DMS153 treated with DMSO at 0.1 percent for 48 hours (cell line): Measurements from ENCODE around the gene COL24A1.
A peak's percentile ranks its signal among the peaks of the same experiment; 100 is the strongest.
"Not testable (repeated sequence)": the region's sequence is repeated elsewhere in the genome, so short reads cannot be mapped to it uniquely, and the experiment has no call there.

Experiments used
- DNase-seq: peaks from one replicate; lab custom pipeline; 2025; ENCODE audit not compliant: unreplicated experiment; lab: John Stamatoyannopoulos, UW

COL24A1 gene

DNA sequence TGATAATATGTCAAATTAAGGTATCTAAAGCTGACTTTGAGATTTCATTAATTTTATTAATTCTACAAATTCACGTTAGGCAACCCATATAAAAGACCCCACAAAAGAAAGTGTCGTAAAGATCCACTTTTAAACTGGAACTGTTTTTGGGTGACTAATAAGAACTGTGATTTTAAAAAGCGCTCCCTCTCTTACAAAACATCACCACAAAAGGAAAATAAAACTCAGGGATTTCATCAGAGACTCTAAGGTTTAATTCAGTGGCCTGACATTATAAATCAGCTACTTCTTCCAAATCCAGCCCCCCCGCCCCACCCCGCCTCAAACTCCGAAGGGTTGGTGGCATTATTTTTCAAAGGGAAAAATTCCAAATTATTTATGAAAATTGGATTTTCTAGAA lies 2.7 kb downstream of the COL24A1 start:
- DNase-seq = no peak

DNA sequence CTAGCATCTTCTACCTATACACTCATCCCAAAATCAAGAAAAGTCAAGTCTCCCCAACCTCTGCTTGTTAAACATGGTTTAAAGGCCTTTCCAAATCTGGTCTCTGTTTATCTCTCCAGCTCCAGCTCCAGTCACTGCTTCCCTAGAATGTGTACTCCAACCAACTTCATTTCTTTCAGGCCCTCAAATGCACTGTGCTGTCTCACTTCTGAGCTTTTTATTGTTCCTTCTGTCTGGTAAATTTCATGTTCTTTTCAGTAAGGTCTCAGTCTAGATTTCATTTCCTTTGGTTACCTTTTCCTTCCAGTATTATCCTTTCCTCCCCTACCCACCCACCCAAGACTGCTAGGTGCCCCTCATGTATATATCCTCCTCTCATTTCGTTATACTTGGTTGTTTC lies 3.7 kb downstream of the COL24A1 start:
- no peak for DNase-seq

DNA sequence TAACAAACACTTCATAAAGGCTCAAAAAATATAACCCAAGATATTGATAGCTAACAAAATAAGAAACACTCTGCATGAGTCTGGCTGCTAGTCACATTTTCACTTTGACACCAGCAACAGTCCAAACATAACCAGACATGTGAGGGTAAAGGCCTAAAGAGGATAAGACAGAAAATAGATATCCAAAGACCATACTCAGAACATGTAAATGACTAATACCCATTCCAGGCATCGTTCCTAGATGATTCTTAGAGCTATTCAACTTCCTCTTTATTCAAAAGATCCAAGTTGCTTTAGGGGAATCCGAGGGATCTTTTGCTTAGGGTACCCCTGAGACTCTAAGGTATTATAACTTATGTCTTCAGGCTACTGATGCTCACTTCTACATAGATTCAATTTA lies 5.1 kb downstream of the COL24A1 start:
- DNase-seq = no peak

DNA sequence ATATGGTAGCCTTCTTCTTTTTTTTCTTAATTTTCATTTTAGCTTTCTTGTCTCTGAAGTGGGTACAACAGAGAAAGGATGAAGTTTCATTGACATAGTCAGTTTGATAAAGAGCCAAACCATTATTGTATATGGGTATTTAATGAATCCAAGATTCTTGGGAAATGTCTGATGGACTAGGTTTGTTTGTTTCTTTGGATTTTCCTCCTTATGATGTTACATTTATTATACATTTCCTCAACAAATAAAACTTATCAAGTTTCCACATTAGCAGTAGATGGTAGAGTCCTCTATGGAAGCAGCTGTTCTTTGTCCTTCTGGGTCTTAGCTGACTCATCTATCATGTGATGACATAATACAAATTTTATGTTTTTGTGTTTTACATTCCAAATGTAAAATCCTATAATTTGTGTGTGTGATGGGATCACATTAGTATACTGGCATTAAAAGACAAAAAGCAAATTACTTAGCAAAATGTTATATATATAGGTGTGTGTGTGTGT lies 6.0 kb downstream of the COL24A1 start:
- DNase-seq = no peak

DNA sequence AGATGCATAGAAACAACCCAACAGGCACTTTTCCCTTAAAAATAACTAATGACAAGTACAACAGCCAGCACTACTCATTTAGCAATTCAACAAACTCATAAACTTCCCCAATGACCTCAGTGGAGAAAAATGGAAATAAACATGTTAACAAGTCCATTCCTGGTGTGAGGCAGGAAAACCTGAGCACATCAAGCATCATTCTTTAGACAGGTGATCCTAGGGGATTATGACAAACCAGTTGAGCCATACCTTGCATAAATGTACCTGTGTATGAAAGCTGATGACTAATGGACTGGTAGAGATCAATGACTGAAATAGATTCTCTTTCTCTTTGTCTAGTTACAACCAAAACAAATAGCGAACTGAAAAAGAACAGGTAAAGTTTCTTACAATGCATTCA lies 7.0 kb downstream of the COL24A1 start:
- DNase-seq = no peak

DNA sequence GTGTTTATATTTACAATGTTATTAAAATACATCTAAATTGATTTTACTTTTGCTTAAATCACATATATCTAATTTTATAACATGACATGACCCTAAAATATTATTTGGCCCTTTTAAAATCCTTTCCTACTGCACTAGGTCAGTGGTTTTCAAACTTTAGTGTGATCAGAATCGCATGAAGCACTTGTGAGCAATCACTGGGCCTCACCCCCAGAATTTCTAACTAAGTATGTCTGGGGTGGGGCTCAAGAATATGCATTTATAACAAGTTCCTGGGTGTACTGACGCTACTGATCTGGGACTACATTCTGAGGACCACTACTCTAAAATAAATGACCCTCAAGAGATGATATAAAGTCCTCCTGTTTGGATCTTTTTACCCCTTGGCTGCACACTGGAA lies 8.8 kb downstream of the COL24A1 start:
- DNase-seq = no peak

DNA sequence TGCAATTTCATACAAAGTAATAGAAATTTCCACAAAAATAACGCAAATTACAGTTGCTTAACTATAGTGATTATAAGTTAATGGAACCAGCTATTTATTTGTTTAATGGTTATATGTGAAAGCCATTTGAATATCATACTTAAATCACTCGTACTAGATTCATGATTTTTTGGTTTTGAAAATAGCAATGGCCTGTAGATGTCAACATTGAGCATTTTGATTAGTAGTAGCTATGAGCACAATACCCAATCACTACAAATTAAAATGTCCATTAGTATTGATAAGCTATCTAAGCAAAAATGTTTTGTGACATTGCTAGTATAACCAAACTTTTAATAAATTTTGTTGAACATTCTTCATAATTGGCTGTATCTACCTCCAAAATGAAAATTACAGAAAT lies 10.0 kb downstream of the COL24A1 start:
- DNase-seq = no peak

DNA sequence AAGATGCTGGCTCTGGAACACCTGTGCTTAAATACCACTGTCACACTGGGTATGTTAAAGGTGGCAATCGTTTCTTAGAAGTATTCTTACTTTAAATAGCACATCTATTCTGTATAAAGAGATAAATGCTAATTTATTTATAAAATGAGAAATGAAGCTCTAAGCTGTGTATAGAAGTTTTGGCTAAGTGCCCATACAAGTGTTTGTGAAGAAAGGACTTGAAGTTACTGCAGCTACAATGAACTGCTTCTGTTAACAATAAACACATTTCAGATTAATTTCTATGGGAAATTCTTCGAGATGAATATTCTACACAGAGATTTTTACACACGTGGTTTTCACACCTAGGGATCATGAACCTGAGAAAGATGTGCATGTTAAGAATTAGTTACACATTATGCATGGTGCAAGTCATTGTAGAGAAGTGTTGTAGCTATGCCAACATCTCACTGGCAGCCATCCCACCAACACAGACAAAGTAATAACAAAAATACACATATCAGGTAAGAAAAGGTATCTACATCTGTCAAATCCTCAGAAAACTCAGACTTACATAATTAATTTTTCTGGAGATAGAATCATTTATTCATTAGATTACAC lies 16.2 kb downstream of the COL24A1 start:
- no peak for DNase-seq

DNA sequence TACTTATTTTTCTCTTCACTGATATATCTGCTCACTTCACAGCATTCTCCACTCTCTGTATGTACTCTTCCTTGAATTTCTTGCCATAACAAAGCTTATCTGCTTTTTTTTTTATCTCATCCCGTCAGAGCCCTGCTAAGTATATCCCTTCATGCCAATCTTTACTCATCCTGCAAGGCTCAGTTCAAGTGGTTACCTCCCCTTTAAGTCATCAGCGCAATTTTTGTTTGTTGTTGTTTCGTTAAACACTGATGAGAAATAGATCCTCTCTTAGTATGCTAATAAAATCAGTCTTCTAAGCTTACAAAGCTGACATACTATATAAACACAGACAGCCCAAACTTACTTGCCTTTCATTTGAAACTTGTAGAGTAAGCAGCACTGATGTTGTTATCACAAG lies 17.8 kb downstream of the COL24A1 start:
- no peak for DNase-seq

DNA sequence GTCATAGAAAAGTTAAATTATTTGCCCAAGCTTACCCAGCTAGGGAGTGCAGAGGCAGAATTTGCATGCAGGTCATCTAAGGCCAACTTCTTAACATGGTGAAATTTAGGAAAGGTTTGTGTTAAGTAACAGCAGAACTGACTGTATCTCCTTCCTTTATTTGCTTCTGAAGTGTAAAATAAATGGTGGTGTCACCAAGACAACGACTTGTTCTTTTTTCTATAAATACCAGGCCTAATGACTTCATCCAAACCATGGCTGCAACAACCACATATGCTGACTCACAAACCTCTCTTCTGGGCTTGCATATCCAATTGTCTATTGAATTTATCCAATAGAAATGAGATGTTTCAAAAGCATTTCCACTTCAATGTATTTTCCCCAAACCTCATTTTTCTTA lies 19.1 kb downstream of the COL24A1 start:
- no peak for DNase-seq

DNA sequence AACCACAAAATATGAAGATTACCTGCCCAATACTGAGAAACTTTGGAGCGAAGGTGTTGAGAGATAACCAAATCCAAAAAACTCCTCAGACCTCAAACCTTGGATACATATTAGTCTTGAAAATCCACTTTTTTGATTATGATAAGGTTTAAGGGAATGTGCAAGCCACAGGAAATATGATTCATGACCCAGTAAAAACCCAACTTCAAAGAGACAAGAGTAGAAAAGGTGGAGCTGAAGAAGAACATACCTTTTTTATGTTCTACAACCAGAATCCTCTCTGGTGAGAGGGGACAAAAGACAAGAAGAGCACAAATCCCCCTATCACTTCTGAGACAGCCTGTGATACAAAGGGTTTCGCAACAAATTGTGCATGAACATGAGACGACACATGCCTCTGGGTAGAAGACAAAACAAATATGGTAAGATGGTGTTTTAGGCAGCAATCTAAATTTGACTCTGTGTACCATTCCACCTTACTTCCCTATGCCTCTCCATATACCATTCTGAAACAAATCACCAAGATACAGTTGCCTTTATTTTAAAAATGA lies 37.3 kb downstream of the COL24A1 start:
- no peak for DNase-seq

DNA sequence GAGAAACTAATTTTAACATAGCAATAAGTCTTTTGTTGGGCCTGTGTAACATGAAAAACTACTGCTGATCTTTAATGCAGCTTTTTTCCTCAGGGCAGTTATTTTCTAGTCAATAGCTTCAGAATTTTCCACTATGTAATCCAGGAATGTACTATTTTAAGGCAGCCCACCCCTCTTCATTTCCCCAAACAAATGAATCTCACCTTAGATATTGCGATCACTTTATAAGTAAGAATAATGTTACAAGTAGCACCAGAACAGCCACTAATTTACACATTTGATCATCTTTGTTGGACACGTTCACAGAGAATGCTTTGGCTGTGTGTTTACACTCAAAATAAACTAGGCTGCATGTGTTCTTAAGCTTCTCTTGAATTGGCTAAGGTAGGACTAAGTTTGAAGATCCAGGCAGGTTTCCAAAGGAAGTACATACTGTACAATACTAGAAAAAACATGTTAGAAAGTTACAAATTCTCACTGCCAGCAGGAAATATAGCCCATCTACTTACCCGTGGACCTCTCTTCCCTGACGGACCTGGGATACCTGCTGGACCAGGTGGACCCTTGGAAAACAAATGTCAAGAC lies 41.7 kb downstream of the COL24A1 start:
- DNase-seq = no peak

DNA sequence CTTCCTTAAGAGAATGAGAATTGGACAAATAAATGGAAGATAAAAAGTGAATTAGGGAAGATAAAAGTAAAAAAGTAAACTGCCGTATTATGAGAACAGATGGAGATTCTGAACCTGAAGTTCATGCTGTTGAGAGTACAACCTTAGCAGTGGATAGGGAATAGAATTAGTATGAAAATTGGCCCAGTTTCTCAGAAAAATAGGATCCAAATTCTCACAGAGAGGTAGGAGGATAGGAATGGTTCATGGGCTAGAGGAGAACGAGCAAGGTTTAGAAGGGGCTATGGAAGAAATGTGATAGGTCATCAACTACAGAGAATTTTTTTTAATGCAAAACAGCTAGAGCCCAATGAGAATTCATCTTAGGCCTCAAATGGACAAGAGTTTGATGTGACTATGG lies 42.3 kb downstream of the COL24A1 start:
- no peak for DNase-seq

DNA sequence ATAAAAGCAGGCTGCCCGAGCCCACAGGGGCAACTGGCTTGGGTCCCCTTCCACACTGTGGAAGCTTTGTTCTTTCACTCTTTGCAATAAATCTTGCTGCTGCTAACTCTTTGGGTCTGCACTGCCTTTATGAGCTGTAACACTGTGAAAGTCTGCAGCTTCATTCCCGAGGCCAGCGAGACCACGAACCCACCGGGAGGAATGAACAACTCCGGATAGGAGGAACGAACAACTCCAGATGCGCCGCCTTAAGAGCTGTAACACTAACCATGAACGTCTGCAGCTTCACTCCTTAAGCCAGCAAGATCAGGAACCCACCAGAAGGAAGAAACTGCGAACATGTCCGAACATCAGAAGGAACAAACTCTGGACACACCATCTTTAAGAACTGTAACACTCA lies 45.0 kb downstream of the COL24A1 start:
- DNase-seq = not testable (repeated sequence)

DNA sequence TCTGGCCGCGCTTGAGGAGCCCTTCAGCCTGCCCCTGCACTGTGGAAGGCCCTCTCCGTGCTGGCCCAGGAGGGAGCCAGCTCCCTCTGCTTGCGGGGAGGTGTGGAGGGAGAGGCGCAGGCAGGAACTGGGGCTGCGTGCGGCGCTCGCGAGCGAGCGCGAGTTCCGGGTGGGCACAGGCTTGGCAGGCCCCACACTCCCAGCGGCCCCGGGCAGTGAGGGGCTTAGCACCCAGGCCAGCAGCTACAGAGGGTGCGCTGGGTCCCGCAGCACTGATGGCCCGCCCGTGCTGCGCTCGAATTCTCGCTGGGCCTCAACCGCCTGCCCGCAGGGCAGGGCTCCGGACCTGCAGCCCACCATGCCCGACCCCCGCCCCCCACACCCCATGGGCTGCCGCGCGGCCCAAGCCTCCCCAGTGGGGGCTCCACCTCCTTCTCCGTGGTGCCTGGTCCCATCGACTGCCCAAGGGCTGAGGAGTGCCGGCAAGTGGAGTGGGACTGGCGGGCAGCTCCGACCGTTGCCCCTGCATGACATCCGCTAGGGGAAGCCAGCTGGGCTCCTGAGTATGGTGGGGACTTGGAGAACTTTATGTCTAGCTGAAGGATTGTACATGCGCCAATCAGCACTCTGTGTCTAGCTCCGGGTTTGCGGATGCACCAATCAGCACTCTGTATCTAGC lies 46.0 kb downstream of the COL24A1 start:
- no peak for DNase-seq

DNA sequence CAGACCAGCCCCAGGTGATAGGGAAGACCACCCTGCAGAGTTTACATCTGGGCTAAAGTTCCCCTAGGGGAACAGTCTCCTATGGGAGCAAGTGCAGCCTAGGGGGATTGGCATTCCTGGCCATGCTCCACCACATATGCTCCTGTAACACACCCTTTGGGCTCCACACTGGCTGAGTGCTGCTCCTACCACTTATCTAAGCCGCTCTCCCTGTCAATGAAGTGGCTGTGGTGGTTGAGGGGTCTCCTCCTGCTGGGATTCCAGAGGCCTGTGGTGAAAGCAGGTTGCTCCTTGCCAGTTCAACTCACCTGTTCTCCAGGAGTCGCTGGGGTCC lies 51.1 kb downstream of the COL24A1 start:
- no peak for DNase-seq

DNA sequence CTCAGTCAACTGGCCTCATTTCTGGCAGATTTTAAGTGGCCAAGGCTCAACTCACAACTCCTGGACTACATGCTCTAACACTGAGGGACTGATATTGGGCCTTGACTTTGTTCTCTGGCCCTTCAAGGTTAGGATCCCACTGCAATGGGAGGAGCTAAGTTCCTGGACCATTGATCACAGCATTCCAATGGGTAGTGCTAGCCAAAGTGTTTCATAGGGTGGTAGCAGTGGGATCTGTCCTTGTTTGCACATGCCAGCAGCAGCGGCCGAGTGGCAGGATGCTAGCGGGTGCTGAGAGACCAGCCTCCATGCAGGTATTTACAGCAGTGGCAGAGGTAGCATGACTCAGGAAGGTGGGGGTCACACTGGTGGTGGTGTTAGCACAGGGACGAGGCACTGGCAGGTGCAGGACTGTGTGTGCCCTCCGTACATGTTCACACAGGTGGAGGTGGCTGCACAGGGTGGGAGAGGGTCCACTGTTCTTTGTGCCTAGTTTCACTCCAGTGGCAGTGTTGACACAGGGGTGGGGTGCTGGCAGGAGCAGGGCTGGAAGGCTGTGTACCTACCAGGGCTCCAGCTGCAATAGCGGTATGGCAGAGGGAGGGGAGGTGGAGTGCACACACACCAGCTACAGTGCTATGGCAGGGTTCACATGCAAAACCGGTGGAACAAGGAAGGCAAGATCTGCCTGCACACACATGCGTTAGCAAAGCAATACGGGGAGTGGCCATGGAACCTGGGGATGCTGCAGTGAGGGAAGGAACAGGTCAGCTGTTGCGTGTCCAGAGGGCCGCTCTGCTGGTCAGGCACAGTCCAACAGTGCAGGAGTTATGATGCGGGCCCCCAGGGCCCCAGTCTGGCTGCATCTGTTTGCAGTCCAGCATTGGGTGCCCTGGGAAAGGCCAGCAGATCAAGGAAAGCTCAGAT lies 51.7 kb downstream of the COL24A1 start:
- peak; percentile 12 for DNase-seq

DNA sequence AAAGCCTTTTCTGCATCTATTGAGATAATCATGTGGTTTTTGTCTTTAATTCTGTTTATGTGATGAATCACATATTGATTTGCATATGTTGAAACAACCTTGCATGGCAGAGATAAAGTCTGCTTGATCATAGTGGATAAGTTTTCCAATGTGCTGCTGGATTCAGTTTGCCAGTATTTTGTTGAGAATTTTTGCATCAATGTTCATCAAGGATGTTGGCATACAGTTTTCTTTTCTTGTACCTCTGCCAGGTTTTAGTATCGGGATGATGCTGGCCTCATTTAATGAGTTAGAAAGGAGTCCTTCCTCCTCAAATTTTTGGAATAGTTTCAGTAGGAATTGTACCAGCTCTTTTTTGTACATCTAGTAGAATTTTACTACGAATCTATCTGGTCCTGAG lies 55.0 kb downstream of the COL24A1 start:
- no peak for DNase-seq

DNA sequence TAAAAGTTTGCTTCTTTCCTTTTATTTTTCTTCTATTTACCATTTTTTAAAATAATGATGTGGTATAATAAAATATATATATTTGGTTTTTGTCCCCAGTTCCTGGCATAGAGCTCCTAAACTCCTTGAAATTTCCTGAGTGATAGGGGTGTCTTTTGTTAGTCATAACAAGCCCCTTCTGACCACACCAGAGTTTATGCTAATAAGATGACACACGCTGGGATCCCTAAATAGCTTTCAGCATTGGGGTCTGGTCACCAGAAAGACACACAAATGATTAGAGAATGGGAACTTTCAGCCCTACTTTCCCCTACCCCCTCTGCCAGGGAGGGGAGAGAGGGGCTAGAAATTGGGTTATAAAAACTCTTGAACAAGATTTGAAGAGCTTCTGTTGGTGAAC lies 56.2 kb downstream of the COL24A1 start:
- no peak for DNase-seq

DNA sequence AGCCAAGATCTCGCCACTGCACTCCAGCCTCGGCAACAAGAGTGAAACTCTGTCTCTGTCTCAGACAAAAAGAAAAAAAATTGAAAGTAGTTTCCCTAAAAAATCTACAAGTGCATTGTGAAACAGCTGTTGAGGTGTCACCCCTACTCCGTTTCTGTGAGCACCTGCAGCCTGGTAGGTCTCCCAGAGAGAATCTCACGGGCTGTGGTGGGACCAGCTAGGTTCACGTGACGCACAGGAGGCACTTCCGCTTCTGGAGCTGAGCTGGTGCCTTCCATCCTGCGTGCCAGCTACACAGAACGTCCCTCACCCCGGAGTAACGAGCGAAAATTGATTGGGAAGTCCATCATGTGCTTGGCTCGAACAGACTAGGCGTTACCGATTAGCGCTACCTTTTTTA lies 66.8 kb downstream of the COL24A1 start:
- DNase-seq = no peak

DNA sequence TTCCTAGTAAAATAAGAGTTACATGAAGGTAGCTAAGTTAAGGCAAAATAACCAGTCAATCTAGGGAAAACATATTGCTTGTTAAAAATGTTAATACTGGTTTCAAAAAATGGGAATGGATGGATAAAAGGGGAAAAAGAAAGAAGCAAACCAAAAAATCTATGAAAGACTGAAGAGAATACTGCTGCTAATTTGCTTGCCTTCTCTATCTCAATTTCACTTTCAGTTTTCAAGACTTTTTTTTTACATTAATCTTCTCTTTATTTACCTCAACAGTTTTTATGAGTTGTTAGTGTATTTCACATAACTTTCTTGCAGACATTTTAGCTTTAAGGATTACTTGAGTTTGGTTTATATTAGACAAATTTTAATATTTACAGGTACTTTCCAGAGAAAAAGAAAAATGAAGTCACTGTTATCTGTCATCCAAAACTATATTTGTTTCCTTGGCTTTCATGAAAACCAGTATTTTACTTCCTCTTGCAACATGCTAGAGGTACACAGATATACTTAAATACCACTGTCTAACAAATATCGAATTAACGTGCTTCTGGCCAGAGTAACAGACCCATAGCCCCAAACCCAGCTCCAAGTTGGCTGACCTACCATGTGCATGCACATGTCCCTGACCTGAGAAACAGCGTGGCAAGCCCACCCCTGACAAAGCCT lies 70.7 kb downstream of the COL24A1 start:
- no peak for DNase-seq
